Testis (tissue), 3 donors: ENCODE data around the gene UVRAG. TPM values are rescaled to one million over a fixed set of nuclear protein-coding genes. Genes with fewer than 3 reads are reported as not detected.
A peak's percentile ranks its signal among the peaks of the same experiment; 100 is the strongest.

Source experiments
- DNase-seq: peaks from one replicate; pipeline ENCODE4 v3.0.0-alpha.2; 2019
- H3K27ac ChIP-seq, 2 donors: fragments of 200-600 bp; sonication (generic); one replicate each; pipeline ENCODE4 v1.5.1; 2019
- H3K27me3 ChIP-seq: fragments of 200-600 bp; sonication (generic); one replicate; pipeline ENCODE4 v1.5.1; 2019
- H3K36me3 ChIP-seq: fragments of 200-600 bp; sonication (generic); one replicate; pipeline ENCODE4 v1.5.1; 2017; ENCODE audit warnings: low read depth; ENCODE audit errors: missing control alignments
- H3K4me1 ChIP-seq: fragments of 200-600 bp; sonication (generic); one replicate; pipeline ENCODE4 v1.5.1; 2019
- H3K4me3 ChIP-seq, 2 donors: fragments of 200-600 bp; sonication (generic); one replicate each; pipeline ENCODE4 v1.5.1; 2017 to 2019
- H3K9me3 ChIP-seq: fragments of 200-600 bp; sonication (generic); one replicate; pipeline ENCODE4 v1.5.1; 2017
- POLR2A ChIP-seq: fragments of 450-650 bp; IDR thresholded peaks from one replicate; pipeline ENCODE4 v1.6.1; 2017; ENCODE audit warnings: antibody characterized with exemption, mild to moderate bottlenecking, moderate library complexity
- WGBS, 2 donors: methylation state at CpG; one replicate each; pipeline ENCODE4 v1.1.5; 2018; 5-methylcytosine and 5-hydroxymethylcytosine counted together
- intact Hi-C: fragments of 100-400 bp; cut with DNase I; formaldehyde crosslinking; loops from one replicate; pipeline ENCODE4 v1.15.1; 2023; ENCODE audit warnings: low total_unique reads
- polyA plus RNA-seq: library from polyadenylated mRNA; stranded (reverse); fragments of 350-450 nt; fragmentation: Illumina TruSeq; extraction: RNeasy Lipid Tissue Mini Kit (QIAGEN cat#74804); gene quantifications from one replicate; pipeline ENCODE4 v1.2.3, GENCODE V29; 2014; ENCODE audit warnings: low read depth, low replicate concordance; ENCODE audit not compliant: insufficient read depth
- total RNA-seq, 2 donors: library from RNA; depleted of rRNA; stranded (reverse); fragments of >200 nt; gene quantifications; one replicate each; pipeline ENCODE4 v1.2.3, GENCODE V29; 2016
- TF ChIP-seq, protein P1 (sequence below), 3 experiments: fragments of 450-650 bp in 2 of 3; fragments of 200-600 bp in 1 of 3; sonication (generic) in 1 of 3; IDR thresholded peaks; one replicate each; pipeline ENCODE4 v1.5.1; 2016 to 2019; ENCODE audit warnings: antibody characterized with exemption in 3 of 3, mild to moderate bottlenecking in 2 of 3, moderate library complexity in 1 of 3

Gene UVRAG
- total and polyA plus RNA-seq, 3 donors from 2014 or later, result 10.8 to 22.4 (median 20.1) TPM

DNA sequence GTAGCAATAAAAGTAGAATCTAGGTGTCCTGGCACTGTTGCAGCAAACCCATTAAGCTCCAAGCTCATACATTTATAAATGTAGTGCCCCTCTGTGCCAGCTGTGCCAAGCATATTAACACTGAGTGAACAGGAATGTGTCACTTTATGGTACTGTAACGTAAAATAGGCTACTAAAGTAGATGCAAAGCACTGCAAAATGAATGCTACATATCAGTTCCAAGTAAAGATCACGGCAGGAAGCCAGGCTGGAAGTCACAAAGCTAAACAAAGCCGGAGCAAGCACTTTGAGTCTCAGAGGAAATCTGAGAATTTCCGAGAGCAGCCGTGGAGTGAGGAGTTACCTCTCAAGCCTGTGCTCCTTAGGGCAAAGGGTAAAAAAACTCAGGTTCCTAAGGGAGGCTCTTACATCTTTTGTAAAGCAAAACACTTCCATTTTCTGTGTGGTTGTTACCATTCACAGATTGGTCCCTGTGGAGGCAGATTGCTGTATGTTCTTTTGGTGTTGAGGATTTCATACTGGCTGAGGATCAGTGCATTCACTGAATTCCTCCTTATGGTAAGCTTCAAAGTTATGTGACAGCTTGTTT, 305.6 kb downstream of the UVRAG start:
- TF ChIP-seq POLR2A, result no peak
- TF ChIP-seq, protein P1, sequence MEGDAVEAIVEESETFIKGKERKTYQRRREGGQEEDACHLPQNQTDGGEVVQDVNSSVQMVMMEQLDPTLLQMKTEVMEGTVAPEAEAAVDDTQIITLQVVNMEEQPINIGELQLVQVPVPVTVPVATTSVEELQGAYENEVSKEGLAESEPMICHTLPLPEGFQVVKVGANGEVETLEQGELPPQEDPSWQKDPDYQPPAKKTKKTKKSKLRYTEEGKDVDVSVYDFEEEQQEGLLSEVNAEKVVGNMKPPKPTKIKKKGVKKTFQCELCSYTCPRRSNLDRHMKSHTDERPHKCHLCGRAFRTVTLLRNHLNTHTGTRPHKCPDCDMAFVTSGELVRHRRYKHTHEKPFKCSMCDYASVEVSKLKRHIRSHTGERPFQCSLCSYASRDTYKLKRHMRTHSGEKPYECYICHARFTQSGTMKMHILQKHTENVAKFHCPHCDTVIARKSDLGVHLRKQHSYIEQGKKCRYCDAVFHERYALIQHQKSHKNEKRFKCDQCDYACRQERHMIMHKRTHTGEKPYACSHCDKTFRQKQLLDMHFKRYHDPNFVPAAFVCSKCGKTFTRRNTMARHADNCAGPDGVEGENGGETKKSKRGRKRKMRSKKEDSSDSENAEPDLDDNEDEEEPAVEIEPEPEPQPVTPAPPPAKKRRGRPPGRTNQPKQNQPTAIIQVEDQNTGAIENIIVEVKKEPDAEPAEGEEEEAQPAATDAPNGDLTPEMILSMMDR (IDR thresholded peaks at IDR 0.05), result no peak
- Histone ChIP-seq H3K27me3 (no peaks in the 10 kb centered on the region), H3K9me3 (no peaks in the 10 kb centered on the region), H3K27ac (no peak overlapping the region), H3K4me3 (no peak overlapping the region), H3K36me3 (no peaks in the 10 kb centered on the region), H3K4me1 (peaks cover 16% of the 10 kb centered on the region)
- DNase-seq, result no peak
- WGBS, 2 donors, result 41 to 48% methylated on average over 5 of the region's 5 CpGs
- intact Hi-C loops, result no loop called here

DNA sequence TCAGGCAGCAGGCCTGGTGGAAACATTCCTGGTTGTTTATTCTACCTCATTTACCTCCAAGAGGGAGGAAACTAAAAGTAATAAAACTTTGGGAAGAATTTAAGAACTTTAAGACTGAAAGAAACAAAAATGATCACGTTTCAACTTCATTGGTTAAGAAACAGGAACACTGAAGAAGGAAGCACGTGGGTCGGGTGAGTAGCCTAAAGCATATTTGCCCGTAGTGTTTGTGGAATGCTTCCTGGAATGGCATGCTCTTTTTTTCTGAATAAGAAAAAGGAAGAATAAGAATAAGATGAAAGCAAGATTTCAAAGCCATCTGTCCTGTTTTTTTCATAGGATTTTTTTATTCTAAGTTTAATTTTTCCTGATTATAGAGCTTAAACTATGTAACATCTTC, 308.2 kb downstream of the UVRAG start:
- TF ChIP-seq, protein P1 (IDR thresholded peaks at IDR 0.05), result no peak
- TF ChIP-seq POLR2A, result no peak
- peak; percentile 32 for DNase-seq
- H3K27ac ChIP-seq, result no peak overlapping the region

DNA sequence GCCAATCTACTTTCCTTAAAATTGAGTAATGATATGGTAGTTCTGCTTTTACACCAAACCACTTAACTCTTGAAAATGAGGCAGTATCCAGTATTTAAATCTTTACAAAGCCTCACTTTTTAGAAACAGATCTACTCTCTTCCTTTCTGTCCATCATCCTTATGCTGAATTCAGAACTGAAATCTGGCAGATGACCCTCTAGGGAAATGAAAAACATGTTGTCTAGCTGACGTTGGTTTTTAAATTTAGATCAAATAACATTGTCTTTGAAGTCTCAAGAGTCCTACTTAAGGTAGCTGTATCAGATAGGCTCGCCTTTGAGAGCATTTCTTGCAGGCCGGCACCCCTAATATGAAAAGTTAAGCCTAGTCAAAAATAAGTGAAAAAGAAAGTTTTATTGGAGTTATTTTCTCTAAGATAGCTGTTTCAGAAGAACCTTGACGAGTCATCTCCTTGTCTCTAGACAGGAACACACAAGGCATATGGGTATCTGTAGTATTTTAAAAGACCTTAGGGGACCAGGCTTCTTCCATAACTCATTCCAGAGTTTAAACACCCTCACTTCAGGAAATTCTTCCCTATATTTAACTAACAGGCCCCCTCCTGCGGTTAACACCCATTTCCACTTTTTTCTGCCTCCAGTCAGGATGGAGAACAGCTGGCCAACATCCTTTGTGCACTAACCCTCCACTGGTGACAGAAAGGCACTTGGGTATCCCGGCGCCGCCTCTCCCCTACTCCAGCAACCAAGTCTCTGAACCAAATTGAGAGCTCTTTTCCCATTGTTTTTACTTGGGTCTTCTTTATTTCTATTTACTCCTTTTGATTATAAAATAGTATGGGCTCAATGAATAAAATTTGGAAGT, 310.1 kb downstream of the UVRAG start:
- intact Hi-C loops, result no loop called here
- H3K9me3 ChIP-seq, result no peaks in the 10 kb centered on the region
- H3K36me3 ChIP-seq, result no peaks in the 10 kb centered on the region
- TF ChIP-seq, protein P1 (IDR thresholded peaks at IDR 0.05), result no peak
- TF ChIP-seq POLR2A, result no peak
- no peak for DNase-seq
- no peaks in the 10 kb centered on the region for H3K27me3 ChIP-seq
- H3K4me1 ChIP-seq, result peaks cover 8% of the 10 kb centered on the region
- no peak overlapping the region for H3K27ac ChIP-seq
- 84 to 88% methylated on average over 8 of the region's 8 CpGs for WGBS, 2 donors
- no peak overlapping the region for H3K4me3 ChIP-seq

More for the DNA sequence above, 308.2 kb downstream of the UVRAG start:
- Histone ChIP-seq H3K4me1 (peaks cover 16% of the 10 kb centered on the region), H3K27me3 (no peaks in the 10 kb centered on the region), H3K9me3 (no peaks in the 10 kb centered on the region), H3K36me3 (no peaks in the 10 kb centered on the region), H3K4me3 (no peak overlapping the region)
- 57 to 67% methylated on average over 4 of the region's 4 CpGs for WGBS, 2 donors
- intact Hi-C loops, result no loop called here

DNA sequence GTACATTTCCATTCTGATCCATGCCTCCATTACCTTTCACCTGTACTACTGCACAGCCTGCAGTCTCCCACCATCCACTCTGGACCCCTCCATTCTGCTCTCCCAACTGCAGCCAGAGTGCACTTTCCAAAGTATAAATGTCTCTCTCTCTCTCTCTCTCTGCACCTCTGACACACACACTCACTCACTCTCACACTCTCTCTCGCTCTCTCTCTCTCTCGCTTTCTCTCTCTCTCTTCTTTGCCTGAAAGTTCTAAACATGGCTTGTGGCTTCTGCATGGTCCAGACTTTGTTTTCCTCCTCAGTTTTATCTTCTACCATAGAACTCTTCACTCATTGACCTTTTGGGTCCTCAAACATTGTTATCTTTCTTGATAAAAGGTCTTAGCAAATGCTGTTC, 314.7 kb downstream of the UVRAG start:
- Histone ChIP-seq H3K27me3 (no peaks in the 10 kb centered on the region), H3K36me3 (no peaks in the 10 kb centered on the region), H3K4me3 (no peak overlapping the region), H3K27ac (no peak overlapping the region), H3K4me1 (peaks cover 7% of the 10 kb centered on the region), H3K9me3 (no peaks in the 10 kb centered on the region)
- intact Hi-C loops, result no loop called here
- DNase-seq, result no peak
- WGBS, 2 donors, result 93 to 95% methylated on average over 2 of the region's 2 CpGs
- no peak for TF ChIP-seq POLR2A
- TF ChIP-seq, protein P1 (IDR thresholded peaks at IDR 0.05), result no peak
